Epithelial cell of esophagus (primary cell): ENCODE data around the gene PIGU.

Source experiments
- DNase-seq: peaks from one replicate; pipeline ENCODE4 v3.0.0; 2010; ENCODE audit warnings: low read depth
- H3K4me3 ChIP-seq: 2 replicates; pipeline ENCODE4 v1.5.1; 2011; ENCODE audit warnings: mild to moderate bottlenecking, low read length, control low read depth
- TF ChIP-seq, protein P1 (sequence below): IDR thresholded peaks from 2 replicates; pipeline ENCODE4 v1.5.1; 2011; ENCODE audit warnings: low read depth, mild to moderate bottlenecking, low read length, control low read depth, inconsistent platforms; ENCODE audit not compliant: insufficient read depth; ENCODE audit errors: missing control alignments

Gene PIGU

DNA sequence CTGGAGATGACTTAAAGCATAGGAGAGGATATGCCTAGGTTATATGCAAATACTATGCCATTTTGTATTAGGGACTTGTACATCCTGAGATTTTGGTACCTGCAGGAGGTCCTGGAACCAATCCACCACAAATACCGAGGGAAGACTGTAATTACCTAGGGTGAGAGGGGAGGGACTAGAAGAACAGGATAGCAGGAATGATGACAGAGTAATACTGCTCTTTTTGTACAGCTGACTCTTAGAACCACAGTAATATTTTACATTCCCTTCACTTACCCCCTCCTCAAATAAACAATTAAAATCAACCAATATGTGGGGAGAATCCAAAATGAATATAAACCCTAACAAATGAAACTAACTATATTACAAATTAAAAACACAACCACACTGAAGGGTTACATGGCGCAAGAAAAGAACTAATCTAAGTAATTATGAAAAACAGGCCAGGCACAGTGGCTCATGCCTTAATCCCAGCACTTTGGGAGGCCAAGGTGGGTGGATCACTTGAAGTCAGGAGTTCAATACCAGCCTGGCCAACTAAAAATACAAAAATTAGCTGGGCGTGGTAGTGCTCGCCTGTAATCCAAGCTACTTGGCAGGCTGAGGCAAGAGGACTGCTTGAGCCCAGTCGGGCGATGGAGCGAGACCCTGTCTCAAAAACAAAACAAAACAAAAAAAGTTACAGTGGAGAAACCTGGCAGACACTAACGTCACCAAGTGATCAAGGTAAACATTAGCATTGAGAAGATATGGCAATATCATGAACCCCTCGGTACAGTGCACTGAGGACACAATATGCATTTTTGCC, 81.3 kb downstream of the PIGU start:
- H3K4me3 ChIP-seq: no peak overlapping the region
- TF ChIP-seq, protein P1, sequence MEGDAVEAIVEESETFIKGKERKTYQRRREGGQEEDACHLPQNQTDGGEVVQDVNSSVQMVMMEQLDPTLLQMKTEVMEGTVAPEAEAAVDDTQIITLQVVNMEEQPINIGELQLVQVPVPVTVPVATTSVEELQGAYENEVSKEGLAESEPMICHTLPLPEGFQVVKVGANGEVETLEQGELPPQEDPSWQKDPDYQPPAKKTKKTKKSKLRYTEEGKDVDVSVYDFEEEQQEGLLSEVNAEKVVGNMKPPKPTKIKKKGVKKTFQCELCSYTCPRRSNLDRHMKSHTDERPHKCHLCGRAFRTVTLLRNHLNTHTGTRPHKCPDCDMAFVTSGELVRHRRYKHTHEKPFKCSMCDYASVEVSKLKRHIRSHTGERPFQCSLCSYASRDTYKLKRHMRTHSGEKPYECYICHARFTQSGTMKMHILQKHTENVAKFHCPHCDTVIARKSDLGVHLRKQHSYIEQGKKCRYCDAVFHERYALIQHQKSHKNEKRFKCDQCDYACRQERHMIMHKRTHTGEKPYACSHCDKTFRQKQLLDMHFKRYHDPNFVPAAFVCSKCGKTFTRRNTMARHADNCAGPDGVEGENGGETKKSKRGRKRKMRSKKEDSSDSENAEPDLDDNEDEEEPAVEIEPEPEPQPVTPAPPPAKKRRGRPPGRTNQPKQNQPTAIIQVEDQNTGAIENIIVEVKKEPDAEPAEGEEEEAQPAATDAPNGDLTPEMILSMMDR: no peak
- no peak for DNase-seq

DNA sequence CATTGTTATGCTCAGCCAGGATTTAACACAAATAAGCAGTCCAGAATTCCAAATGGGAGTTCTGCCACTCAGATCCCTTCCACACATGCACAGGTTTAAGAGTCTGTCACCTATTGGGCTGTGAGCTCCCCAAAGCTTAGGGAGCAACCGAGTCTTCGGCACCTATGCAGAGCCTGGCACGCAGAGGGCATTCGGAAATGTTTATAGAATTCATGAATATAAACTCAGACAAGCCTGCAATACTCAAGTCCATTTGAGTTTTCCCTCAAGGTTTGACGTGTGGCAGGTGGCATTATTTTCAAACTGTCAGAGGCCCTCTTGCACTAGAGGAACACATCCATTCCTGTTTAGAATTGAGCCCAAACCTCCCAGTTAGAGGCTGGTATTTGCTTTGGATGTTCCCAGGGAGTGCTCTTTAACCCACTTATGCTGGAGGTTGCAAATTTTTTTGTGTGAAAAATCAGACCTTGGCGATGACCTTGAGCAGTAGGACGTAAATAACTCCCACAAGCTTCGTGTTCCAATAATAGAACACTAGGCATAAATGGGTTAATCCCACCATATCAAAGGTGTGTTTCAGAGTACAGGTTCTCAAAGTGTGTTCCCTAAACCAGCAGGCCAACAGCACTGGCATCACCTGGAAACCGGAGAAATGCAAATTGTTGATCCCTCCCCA, 90.3 kb downstream of the PIGU start:
- TF ChIP-seq, protein P1: no peak
- H3K4me3 ChIP-seq: no peak overlapping the region
- no peak for DNase-seq

DNA sequence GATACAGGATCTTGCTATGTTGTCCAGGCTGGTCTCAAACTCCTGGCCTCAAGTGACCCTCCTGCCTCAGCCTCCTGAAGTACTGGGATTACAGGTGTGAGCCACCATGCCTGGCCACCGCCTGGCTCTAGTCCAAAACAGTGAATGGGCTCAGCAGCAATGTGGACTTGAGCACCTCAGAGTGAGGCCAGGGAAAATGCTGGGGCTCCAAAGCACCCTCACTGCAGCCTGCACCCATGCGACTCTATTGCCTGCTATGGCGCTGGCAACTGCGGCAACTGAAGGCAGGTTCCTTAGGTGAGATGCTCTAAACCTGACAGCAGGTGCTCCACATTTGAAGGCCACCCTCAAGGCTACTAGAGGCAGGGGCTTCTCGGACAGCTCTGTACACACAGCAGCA, 91.9 kb downstream of the PIGU start:
- no peak for DNase-seq
- TF ChIP-seq, protein P1: no peak
- no peak overlapping the region for H3K4me3 ChIP-seq

DNA sequence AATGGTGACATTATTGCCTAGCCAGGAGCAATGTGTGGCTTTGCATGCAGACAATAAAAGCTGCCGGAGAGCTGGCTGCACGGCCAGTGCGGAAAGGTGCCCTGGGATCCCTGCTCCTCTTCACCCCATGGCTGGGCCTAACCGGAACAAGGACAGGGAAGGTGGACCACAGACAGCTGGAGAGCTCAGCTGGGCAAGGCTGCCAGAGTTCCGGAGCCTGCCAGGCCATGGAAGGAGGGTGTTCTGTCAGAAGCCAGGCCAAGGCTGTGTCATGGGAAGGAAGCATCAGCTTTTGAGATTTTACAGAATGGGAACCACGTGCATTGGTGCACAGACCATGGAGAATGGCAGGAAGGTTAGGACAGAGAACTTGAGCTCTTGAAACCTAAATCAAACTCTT, 93.3 kb downstream of the PIGU start:
- TF ChIP-seq, protein P1: no peak
- H3K4me3 ChIP-seq: no peak overlapping the region
- no peak for DNase-seq

DNA sequence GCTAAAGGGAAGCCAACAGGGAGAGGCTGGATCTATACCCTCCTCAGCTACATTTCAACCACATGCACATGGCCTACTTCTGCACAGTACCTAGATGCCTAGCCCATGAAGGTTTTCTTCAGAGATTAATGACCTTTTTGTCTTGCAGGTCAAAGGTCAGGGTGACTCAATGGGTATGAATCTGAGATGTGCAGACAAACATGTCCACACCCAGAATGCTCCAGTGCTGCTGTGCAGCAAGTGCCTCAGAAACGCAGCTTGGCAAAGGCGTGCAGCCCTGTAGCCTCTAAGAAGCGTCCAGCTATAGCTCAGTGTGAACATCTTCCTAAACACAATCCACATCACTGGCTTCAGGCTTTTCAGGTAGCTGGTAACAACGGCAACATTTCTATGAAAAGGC, 94.0 kb downstream of the PIGU start:
- no peak overlapping the region for H3K4me3 ChIP-seq
- TF ChIP-seq, protein P1: no peak
- DNase-seq: peak; percentile 19

DNA sequence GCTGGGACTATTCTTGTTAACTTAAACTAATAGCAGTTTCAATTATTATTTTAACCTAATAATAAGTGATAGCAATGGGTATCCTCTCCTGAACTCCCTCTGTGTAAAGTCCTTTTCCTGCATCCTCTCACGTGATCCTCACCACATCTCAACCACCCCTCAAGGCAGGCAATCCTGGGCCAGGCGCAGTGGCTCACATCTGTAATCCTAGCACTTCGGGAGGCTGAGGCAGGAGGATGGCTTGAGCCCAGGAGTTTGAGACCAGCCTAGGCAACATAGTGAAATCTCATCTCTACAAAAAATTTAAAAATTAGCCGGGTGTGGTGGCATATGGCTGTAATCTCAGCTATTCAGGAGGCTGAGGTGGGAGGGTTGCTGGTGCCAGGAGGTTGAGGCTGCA, 94.7 kb downstream of the PIGU start:
- TF ChIP-seq, protein P1: no peak
- no peak for DNase-seq
- H3K4me3 ChIP-seq: no peak overlapping the region
